H9 (cell line): ENCODE measurements around the gene MGLL. TPM values are rescaled to one million over a fixed set of nuclear protein-coding genes. Genes with fewer than 3 reads are reported as not detected.

ENCODE experiments used
- DNase-seq: peaks from one replicate; pipeline ENCODE4 v3.0.0-alpha.2; 2017
- H2AFZ ChIP-seq: one replicate; pipeline ENCODE4 v1.6.1; 2013; ENCODE audit warnings: mild to moderate bottlenecking, low read length, control low read depth, moderate library complexity
- H2AK5ac ChIP-seq: 2 replicates; pipeline ENCODE4 v1.6.1; 2013; ENCODE audit warnings: low read length, control low read depth, mixed read lengths; ENCODE audit not compliant: insufficient read length
- H2BK120ac ChIP-seq: one replicate; pipeline ENCODE4 v1.6.1; 2013; ENCODE audit warnings: low read depth, mild to moderate bottlenecking, low read length, control low read depth, inconsistent platforms; ENCODE audit not compliant: poor library complexity, severe bottlenecking
- H2BK12ac ChIP-seq: 2 replicates; pipeline ENCODE4 v1.6.1; 2013; ENCODE audit warnings: low read length, control low read depth, mixed read lengths, low read depth; ENCODE audit not compliant: insufficient read length
- H2BK15ac ChIP-seq: 2 replicates; pipeline ENCODE4 v1.6.1; 2013; ENCODE audit warnings: low read depth, low read length, control low read depth
- H2BK20ac ChIP-seq: one replicate; pipeline ENCODE4 v1.6.1; 2013; ENCODE audit warnings: low read depth, mild to moderate bottlenecking, low read length, control low read depth, inconsistent platforms; ENCODE audit not compliant: poor library complexity, severe bottlenecking
- H2BK5ac ChIP-seq: 2 replicates; pipeline ENCODE4 v1.6.1; 2013; ENCODE audit warnings: low read length, control low read depth, mixed read lengths; ENCODE audit not compliant: insufficient read length
- H3K14ac ChIP-seq: 2 replicates; pipeline ENCODE4 v1.6.1; 2013; ENCODE audit warnings: low read length, control low read depth; ENCODE audit not compliant: insufficient read depth
- H3K18ac ChIP-seq: 2 replicates; pipeline ENCODE4 v1.6.1; 2013; ENCODE audit warnings: low read depth, mild to moderate bottlenecking, mixed read lengths, low read length, control low read depth; ENCODE audit not compliant: insufficient read length
- H3K23ac ChIP-seq: 2 replicates; pipeline ENCODE4 v1.6.1; 2013; ENCODE audit warnings: low read length, control low read depth, mixed read lengths, low read depth; ENCODE audit not compliant: insufficient read length
- H3K23me2 ChIP-seq: 2 replicates; pipeline ENCODE4 v1.6.1; 2013; ENCODE audit warnings: low read depth, mild to moderate bottlenecking, mixed read lengths, low read length, control low read depth; ENCODE audit not compliant: insufficient read length, poor library complexity, severe bottlenecking
- H3K27ac ChIP-seq: 2 replicates; pipeline ENCODE4 v1.5.1; 2013; ENCODE audit warnings: low read length, control low read depth, mixed read lengths, low read depth; ENCODE audit not compliant: insufficient read length
- H3K27me3 ChIP-seq: 2 replicates; pipeline ENCODE4 v1.6.1; 2013; ENCODE audit warnings: low read length, control low read depth, inconsistent platforms; ENCODE audit not compliant: insufficient read depth
- H3K4ac ChIP-seq: 2 replicates; pipeline ENCODE4 v1.6.1; 2013; ENCODE audit warnings: low read depth, mild to moderate bottlenecking, control low read depth, inconsistent platforms, low read length, moderate library complexity
- H3K4me1 ChIP-seq: 2 replicates; pipeline ENCODE4 v1.6.1; 2013; ENCODE audit warnings: low read length, control low read depth, inconsistent platforms; ENCODE audit not compliant: insufficient read depth
- H3K4me2 ChIP-seq: 2 replicates; pipeline ENCODE4 v1.6.1; 2013; ENCODE audit warnings: low read length, control low read depth, mixed read lengths; ENCODE audit not compliant: insufficient read length, insufficient read depth
- H3K56ac ChIP-seq: 2 replicates; pipeline ENCODE4 v1.6.1; 2013; ENCODE audit warnings: low read depth, mild to moderate bottlenecking, mixed read lengths, low read length, control low read depth; ENCODE audit not compliant: insufficient read length
- H3K79me1 ChIP-seq: 2 replicates; pipeline ENCODE4 v1.6.1; 2013; ENCODE audit warnings: low read depth, mild to moderate bottlenecking, moderate library complexity, low read length, control low read depth, inconsistent platforms; ENCODE audit not compliant: insufficient read depth, poor library complexity, severe bottlenecking
- H3K79me2 ChIP-seq: 2 replicates; pipeline ENCODE4 v1.6.1; 2013; ENCODE audit warnings: low read length, control low read depth, inconsistent platforms; ENCODE audit not compliant: insufficient read depth
- H3K9ac ChIP-seq: 2 replicates; pipeline ENCODE4 v1.6.1; 2013; ENCODE audit warnings: low read length, control low read depth, mixed read lengths; ENCODE audit not compliant: insufficient read length; ENCODE audit errors: extremely low read depth
- H3K9me3 ChIP-seq: one replicate; pipeline ENCODE4 v1.6.1; 2013; ENCODE audit warnings: low read depth, low read length, inconsistent platforms; ENCODE audit not compliant: control insufficient read depth
- H3T11ph ChIP-seq: one replicate; pipeline ENCODE4 v1.6.1; 2013; ENCODE audit warnings: mild to moderate bottlenecking, low read length, control low read depth, inconsistent platforms
- H4K20me1 ChIP-seq: one replicate; pipeline ENCODE4 v1.6.1; 2013; ENCODE audit not compliant: control insufficient read depth, insufficient read length, insufficient read depth
- H4K5ac ChIP-seq: 2 replicates; pipeline ENCODE4 v1.6.1; 2013; ENCODE audit warnings: low read depth, mild to moderate bottlenecking, mixed read lengths, low read length, control low read depth; ENCODE audit not compliant: insufficient read length
- H4K8ac ChIP-seq: replicated peaks from 2 replicates; pipeline ENCODE4 v1.6.1; 2013; ENCODE audit warnings: low read length, control low read depth, mixed read lengths, low read depth; ENCODE audit not compliant: insufficient read length
- H4K91ac ChIP-seq: 2 replicates; pipeline ENCODE4 v1.6.1; 2013; ENCODE audit warnings: low read depth, mild to moderate bottlenecking, moderate library complexity, mixed read lengths, low read length, control low read depth; ENCODE audit not compliant: insufficient read length
- H3K27ac Mint-ChIP-seq, 3 experiments: 2 replicates in 2 of 3; 3 replicates in 1 of 3; pipeline ENCODE4 v1.8.0; 2020 to 2021; ENCODE audit warnings: mixed read lengths in 3 of 3, mild to moderate bottlenecking in 1 of 3, moderate library complexity in 1 of 3
- H3K27me3 Mint-ChIP-seq: 2 replicates; pipeline ENCODE4 v1.8.0; 2021; ENCODE audit warnings: low read depth, mild to moderate bottlenecking, moderate library complexity, mixed read lengths
- H3K36me3 Mint-ChIP-seq, 3 experiments: 2 replicates in 2 of 3; 3 replicates in 1 of 3; pipeline ENCODE4 v1.8.0; 2020 to 2021; ENCODE audit warnings: low read depth in 3 of 3, mixed read lengths in 3 of 3; ENCODE audit not compliant: insufficient read depth in 1 of 3
- H3K4me1 Mint-ChIP-seq, 2 experiments: 2 replicates each; pipeline ENCODE4 v1.8.0; 2020; ENCODE audit warnings: mixed read lengths in 2 of 2
- H3K4me3 Mint-ChIP-seq, 2 experiments: 2 replicates in 1 of 2; 3 replicates in 1 of 2; pipeline ENCODE4 v1.8.0; 2020 to 2021; ENCODE audit warnings: mild to moderate bottlenecking in 2 of 2, mixed read lengths in 2 of 2, moderate library complexity in 1 of 2
- H3K9me3 Mint-ChIP-seq, 2 experiments: 2 replicates in 1 of 2; 3 replicates in 1 of 2; pipeline ENCODE4 v1.8.0; 2020; ENCODE audit warnings: mild to moderate bottlenecking in 2 of 2, mixed read lengths in 2 of 2, moderate library complexity in 1 of 2
- CTCF ChIP-seq: fragments of 200-600 bp; sonication (generic); conservative IDR thresholded peaks from 3 replicates; pipeline ENCODE4 v1.8.0; 2021; ENCODE audit warnings: antibody characterized with exemption, mild to moderate bottlenecking
- WGBS: extraction: QIAGEN DNeasy Blood & Tissue Kit; methylation state at CpG from one replicate; pipeline ENCODE4 v1.1.7; 2013; ENCODE audit warnings: missing lambda C conversion rate, low lambda C conversion rate, mixed read lengths; ENCODE audit not compliant: insufficient read length; ENCODE audit errors: extremely low coverage; 5-methylcytosine and 5-hydroxymethylcytosine counted together
- total RNA-seq: library from RNA; stranded (reverse); gene quantifications from 2 replicates; pipeline ENCODE4 v1.2.1, GENCODE V29; 2021

Gene MGLL
- total RNA-seq, 1 experiment from 2014 or later = 0.11 TPM

GRCh38 chr3:127785711-127786265 lies 36.5 kb downstream of the MGLL start:
- Histone ChIP-seq H3K18ac (no peak overlapping the region), H4K20me1 (no peaks in the 10 kb centered on the region), H4K5ac (no peak overlapping the region), H2BK15ac (no peak overlapping the region), H2AK5ac (no peak overlapping the region), H3K9me3 (no peaks in the 10 kb centered on the region), H2BK12ac (no peak overlapping the region), H3K79me1 (no peaks in the 10 kb centered on the region), H4K91ac (no peak overlapping the region), H3K4me2 (no peak overlapping the region), H3K9ac (no peak overlapping the region), H2BK120ac (no peak overlapping the region), H3K4ac (no peak overlapping the region), H3K23me2 (no peaks in the 10 kb centered on the region), H3K56ac (no peak overlapping the region), H3K4me1 (no peaks in the 10 kb centered on the region), H4K8ac (no peak overlapping the region), H2BK5ac (no peak overlapping the region), H3K27me3 (no peaks in the 10 kb centered on the region), H2AFZ (no peak overlapping the region), H3K14ac (no peak overlapping the region), H2BK20ac (no peak overlapping the region), H3K23ac (no peak overlapping the region), H3K79me2 (no peaks in the 10 kb centered on the region), H3K27ac (no peak overlapping the region), H3T11ph (no peak overlapping the region)
- Mint-ChIP-seq H3K4me1 (peaks cover 3 to 7% of the 10 kb centered on the region in 2 experiments), H3K27me3 (peaks cover 1% of the 10 kb centered on the region; the same call in 1 of the 2 replicates), H3K4me3 (no peak overlapping the region), H3K9me3 (no peaks in the 10 kb centered on the region), H3K36me3 (no peaks in the 10 kb centered on the region), H3K27ac (no peak overlapping the region)
- no peak for DNase-seq
- no peak for TF ChIP-seq CTCF
- no CpG with 5 or more reads among the region's 12 CpGs for WGBS
